HFFc6 (cell line): ENCODE data around the gene COL28A1. TPM values are rescaled to one million over a fixed set of nuclear protein-coding genes. Genes with fewer than 3 reads are reported as not detected.

Source experiments
- DNase-seq: peaks from one replicate; pipeline ENCODE4 v3.0.0-alpha.2; 2018
- H3K27ac Mint-ChIP-seq: 2 replicates; pipeline ENCODE4 v1.8.0; 2020; ENCODE audit warnings: mild to moderate bottlenecking, mixed read lengths
- H3K27me3 Mint-ChIP-seq: 2 replicates; pipeline ENCODE4 v1.8.0; 2021; ENCODE audit warnings: mild to moderate bottlenecking, moderate library complexity, mixed read lengths; ENCODE audit not compliant: insufficient read depth
- H3K36me3 Mint-ChIP-seq: 2 replicates; pipeline ENCODE4 v1.8.0; 2021; ENCODE audit warnings: low read depth, mixed read lengths
- H3K4me1 Mint-ChIP-seq: 2 replicates; pipeline ENCODE4 v1.8.0; 2020; ENCODE audit warnings: low read depth, mixed read lengths
- H3K4me3 Mint-ChIP-seq: 2 replicates; pipeline ENCODE4 v1.8.0; 2020; ENCODE audit warnings: mild to moderate bottlenecking, moderate library complexity, mixed read lengths
- H3K9me3 Mint-ChIP-seq: 2 replicates; pipeline ENCODE4 v1.8.0; 2020; ENCODE audit warnings: mild to moderate bottlenecking, mixed read lengths
- CTCF ChIP-seq: fragments of 200-600 bp; sonication (generic); IDR thresholded peaks from 2 replicates; pipeline ENCODE4 v1.5.0; 2021; ENCODE audit warnings: antibody characterized with exemption, mild to moderate bottlenecking
- total RNA-seq, 6 experiments: library from RNA; stranded (reverse); fragmentation: NEBNext Ultra II Directional; extraction: Animal tissue kit (Norgen Biotek cat#: 25700); gene quantifications; 2 replicates in 1 of 6; 3 replicates in 5 of 6; pipeline ENCODE4 v1.2.3, GENCODE V29; 2021

Gene COL28A1
- total RNA-seq, 6 experiments from 2014 or later: 0.07 to 0.14 TPM; not detected in 4

- peaks cover 9% of the 10 kb centered on the region for H3K27me3 Mint-ChIP-seq
- H3K4me3 Mint-ChIP-seq: no peak overlapping the region
- no peak for TF ChIP-seq CTCF
- H3K4me1 Mint-ChIP-seq: no peaks in the 10 kb centered on the region
- H3K9me3 Mint-ChIP-seq: no peaks in the 10 kb centered on the region
- H3K36me3 Mint-ChIP-seq: no peaks in the 10 kb centered on the region
- no peak for DNase-seq
- H3K27ac Mint-ChIP-seq: no peak overlapping the region
Measured at GRCh38 chr7:7369134-7369533, 166.5 kb downstream of the COL28A1 start.

GRCh38 chr7:7354674-7355073, 181.0 kb downstream of the COL28A1 start:
- Mint-ChIP-seq H3K27me3 (peaks cover 7% of the 10 kb centered on the region; the same call in 1 of the 2 replicates), H3K27ac (no peak overlapping the region), H3K36me3 (no peaks in the 10 kb centered on the region), H3K4me3 (no peak overlapping the region), H3K4me1 (no peaks in the 10 kb centered on the region), H3K9me3 (no peaks in the 10 kb centered on the region)
- TF ChIP-seq CTCF: no peak
- DNase-seq: no peak

- DNase-seq: no peak
- Mint-ChIP-seq H3K9me3 (no peaks in the 10 kb centered on the region), H3K4me1 (no peaks in the 10 kb centered on the region), H3K36me3 (no peaks in the 10 kb centered on the region), H3K27ac (no peak overlapping the region), H3K4me3 (no peak overlapping the region), H3K27me3 (peaks cover 13% of the 10 kb centered on the region)
- no peak for TF ChIP-seq CTCF
Measured at GRCh38 chr7:7352845-7353244, 182.8 kb downstream of the COL28A1 start.

GRCh38 chr7:7351832-7352231, 183.8 kb downstream of the COL28A1 start:
- no peak for TF ChIP-seq CTCF
- H3K36me3 Mint-ChIP-seq: no peaks in the 10 kb centered on the region
- H3K27me3 Mint-ChIP-seq: peaks cover 13% of the 10 kb centered on the region
- H3K27ac Mint-ChIP-seq: no peak overlapping the region
- no peak overlapping the region for H3K4me3 Mint-ChIP-seq
- no peaks in the 10 kb centered on the region for H3K9me3 Mint-ChIP-seq
- no peaks in the 10 kb centered on the region for H3K4me1 Mint-ChIP-seq
- no peak for DNase-seq

- no peak for TF ChIP-seq CTCF
- Mint-ChIP-seq H3K9me3 (no peaks in the 10 kb centered on the region), H3K27me3 (peaks cover 13% of the 10 kb centered on the region), H3K4me1 (no peaks in the 10 kb centered on the region), H3K27ac (no peak overlapping the region), H3K36me3 (no peaks in the 10 kb centered on the region), H3K4me3 (no peak overlapping the region)
- DNase-seq: no peak
Measured at GRCh38 chr7:7351156-7351555, 184.5 kb downstream of the COL28A1 start.

GRCh38 chr7:7349156-7349555, 186.5 kb downstream of the COL28A1 start:
- Mint-ChIP-seq H3K36me3 (no peaks in the 10 kb centered on the region), H3K4me1 (no peaks in the 10 kb centered on the region), H3K27me3 (peaks cover 13% of the 10 kb centered on the region), H3K27ac (no peak overlapping the region), H3K4me3 (no peak overlapping the region), H3K9me3 (no peaks in the 10 kb centered on the region)
- TF ChIP-seq CTCF: no peak
- no peak for DNase-seq
